Caco-2 (cell line): ENCODE measurements around the gene MSMP. TPM values are rescaled to one million over a fixed set of nuclear protein-coding genes. Genes with fewer than 3 reads are reported as not detected.
A peak's percentile ranks its signal among the peaks of the same experiment; 100 is the strongest.

Experiments
- BruUV-seq: library from RNA; stranded (reverse); fragments of 400-500 nt; replicated peaks from 2 replicates; lab custom pipeline; 2021; lab: Mats Ljungman, UMichigan
- CTCF ChIA-PET: fragments of 300-600 bp; sonication (Branson Sonifier 250); formaldehyde crosslinking; loops from one replicate; lab custom pipeline; 2022; ENCODE audit warnings: antibody characterized with exemption; lab: Charles Lee
- POLR2A ChIA-PET: fragments of 300-600 bp; sonication (Branson Sonifier 250); formaldehyde crosslinking; loops from one replicate; lab custom pipeline; 2022; ENCODE audit warnings: antibody characterized with exemption; lab: Charles Lee
- DNase-seq, 2 experiments: peaks; one replicate each; pipeline versions ENCODE4 v3.0.0 to v3.0.0-alpha.2; 2020 to 2022
- H3K27me3 ChIP-seq: replicated peaks from 2 replicates; pipeline ENCODE4 v1.6.0; 2011; ENCODE audit warnings: low read length; ENCODE audit not compliant: control insufficient read depth, insufficient read depth
- H3K36me3 ChIP-seq: 2 replicates; pipeline ENCODE4 v1.5.1; 2011; ENCODE audit warnings: low read length; ENCODE audit not compliant: control insufficient read depth, insufficient read depth
- H3K4me1 ChIP-seq: fragments of 250-450 bp; sonication (Bioruptor Pico); 2 replicates; pipeline ENCODE4 v1.5.1; 2020; ENCODE audit warnings: mild to moderate bottlenecking
- H3K4me3 ChIP-seq: 2 replicates; pipeline ENCODE4 v1.5.1; 2011; ENCODE audit warnings: low read depth, mild to moderate bottlenecking, control low read depth, low read length
- H3K9me3 ChIP-seq: fragments of 250-450 bp; sonication (Bioruptor Pico); 2 replicates; pipeline ENCODE4 v1.5.1; 2020; ENCODE audit warnings: mild to moderate bottlenecking, moderate library complexity
- H3K27ac Mint-ChIP-seq: one replicate; pipeline ENCODE4 v1.8.0; 2022; ENCODE audit warnings: mixed read lengths; ENCODE audit not compliant: unreplicated experiment
- H3K27me3 Mint-ChIP-seq: one replicate; pipeline ENCODE4 v1.8.0; 2022; ENCODE audit warnings: mixed read lengths; ENCODE audit not compliant: insufficient read depth, unreplicated experiment
- H3K36me3 Mint-ChIP-seq: one replicate; pipeline ENCODE4 v1.8.0; 2022; ENCODE audit warnings: mild to moderate bottlenecking, mixed read lengths; ENCODE audit not compliant: insufficient read depth, unreplicated experiment
- H3K4me1 Mint-ChIP-seq: one replicate; pipeline ENCODE4 v1.8.0; 2022; ENCODE audit warnings: low read depth, mixed read lengths; ENCODE audit not compliant: unreplicated experiment
- H3K4me3 Mint-ChIP-seq: one replicate; pipeline ENCODE4 v1.8.0; 2022; ENCODE audit warnings: mild to moderate bottlenecking, moderate library complexity, mixed read lengths; ENCODE audit not compliant: unreplicated experiment
- H3K9me3 Mint-ChIP-seq: one replicate; pipeline ENCODE4 v1.8.0; 2022; ENCODE audit warnings: mixed read lengths; ENCODE audit not compliant: unreplicated experiment
- CTCF ChIP-seq, 2 experiments: fragments of 200-600 bp in 1 of 2; IDR thresholded peaks; 1 replicate in 1 of 2; 2 replicates in 1 of 2; pipeline versions ENCODE4 v1.5.1 to v1.8.0; 2011 to 2022; ENCODE audit warnings: antibody characterized with exemption in 1 of 2, control low read depth in 1 of 2, inconsistent platforms in 1 of 2, low read depth in 1 of 2, low read length in 1 of 2, mild to moderate bottlenecking in 1 of 2, moderate library complexity in 1 of 2; ENCODE audit not compliant: insufficient read depth in 1 of 2, severe bottlenecking in 1 of 2, unreplicated experiment in 1 of 2
- intact Hi-C: fragments of 100-400 bp; cut with micrococcal nuclease; formaldehyde crosslinking; loops from one replicate; pipeline ENCODE4 v1.10.0; 2022; ENCODE audit not compliant: unreplicated experiment
- total RNA-seq: library from RNA; stranded (reverse); gene quantifications from 2 replicates; pipeline ENCODE4 v1.2.3, GENCODE V29; 2022

MSMP gene
- total RNA-seq, 1 experiment from 2014 or later = not detected

GRCh38 chr9:35711501-35712428 lies 42.3 kb downstream of the MSMP start:
- Histone ChIP-seq H3K9me3 (no peaks in the 10 kb centered on the region), H3K27me3 (no peaks in the 10 kb centered on the region), H3K4me1 (no peaks in the 10 kb centered on the region), H3K4me3 (no peak overlapping the region), H3K36me3 (peaks cover 6% of the 10 kb centered on the region)
- CTCF ChIA-PET = interaction anchor here (0.6 to 0.7 kb wide), 2 partner anchors 47 to 51 kb away, joined by 3 read pairs; no protein-coding TSS in a partner anchor
- DNase-seq = no peak
- H3K36me3 Mint-ChIP-seq = peaks cover 74% of the 10 kb centered on the region
- no peaks in the 10 kb centered on the region for H3K4me1 Mint-ChIP-seq
- no peaks in the 10 kb centered on the region for H3K27me3 Mint-ChIP-seq
- POLR2A ChIA-PET = interaction anchor here (1.1 kb wide), 1 partner anchor 16 kb away, joined by 3 read pairs; no protein-coding TSS in a partner anchor
- intact Hi-C loops = no loop called here
- H3K9me3 Mint-ChIP-seq = no peaks in the 10 kb centered on the region
- no TSS peak for BruUV-seq
- no peak overlapping the region for H3K4me3 Mint-ChIP-seq
- H3K27ac Mint-ChIP-seq = no peak overlapping the region
- no peak for TF ChIP-seq CTCF (IDR thresholded peaks at IDR 0.05; ENCODE audit: insufficient read depth in 1 of 2, low read depth in 1 of 2, low read length in 1 of 2, severe bottlenecking in 1 of 2, unreplicated experiment in 1 of 2)

DNA sequence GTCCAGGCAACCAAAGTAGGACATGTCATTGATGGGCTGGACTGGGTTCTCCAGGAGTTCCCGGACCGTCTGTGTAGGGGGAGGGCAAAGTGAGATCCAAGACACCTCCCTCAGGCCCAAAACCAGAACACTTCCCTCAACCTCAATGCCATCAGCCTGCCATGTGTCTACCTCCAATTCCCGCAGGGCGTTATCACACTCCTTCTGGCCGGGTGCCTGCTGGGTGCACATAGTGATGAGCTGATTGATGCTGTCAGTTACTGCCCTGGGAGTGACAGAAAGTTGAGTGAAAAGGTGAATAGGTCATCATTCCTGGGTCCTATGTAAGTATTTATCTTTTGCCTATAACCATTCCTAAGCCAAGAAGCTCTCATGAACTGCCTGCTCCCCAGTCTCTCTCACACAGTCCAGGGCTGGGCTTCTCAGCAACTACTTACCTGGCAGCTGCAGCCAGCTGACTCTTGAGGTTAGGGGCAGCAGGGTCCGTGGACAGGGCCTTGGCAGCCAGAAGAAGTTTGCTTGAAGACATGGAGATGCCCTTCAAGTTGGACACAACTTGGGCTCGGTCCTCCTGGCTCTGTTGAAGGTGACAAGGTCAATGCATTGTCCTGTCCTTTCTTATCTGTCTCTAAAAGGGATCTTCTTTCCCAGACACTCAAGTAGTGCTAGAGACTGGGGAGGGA lies 43.1 kb downstream of the MSMP start:
- ChIA-PET CTCF (interaction anchor here (1.3 kb wide), 1 partner anchor 46 kb away, joined by 3 read pairs; the partner anchor contains the start of gene ARHGEF39), POLR2A (interaction anchor here (1.1 kb wide), 1 partner anchor 17 kb away, joined by 3 read pairs; no protein-coding TSS in a partner anchor)
- TSS peak; percentile 32 for BruUV-seq
- intact Hi-C loops = no loop called here
- H3K9me3 Mint-ChIP-seq = no peaks in the 10 kb centered on the region
- H3K36me3 Mint-ChIP-seq = peaks cover 74% of the 10 kb centered on the region
- H3K27me3 Mint-ChIP-seq = no peaks in the 10 kb centered on the region
- Histone ChIP-seq H3K9me3 (no peaks in the 10 kb centered on the region), H3K4me1 (no peaks in the 10 kb centered on the region), H3K27me3 (no peaks in the 10 kb centered on the region), H3K4me3 (no peak overlapping the region), H3K36me3 (peaks cover 8% of the 10 kb centered on the region)
- H3K27ac Mint-ChIP-seq = no peak overlapping the region
- no peak for TF ChIP-seq CTCF (IDR thresholded peaks at IDR 0.05; ENCODE audit: insufficient read depth in 1 of 2, low read depth in 1 of 2, low read length in 1 of 2, severe bottlenecking in 1 of 2, unreplicated experiment in 1 of 2)
- no peak for DNase-seq
- H3K4me3 Mint-ChIP-seq = no peak overlapping the region
- H3K4me1 Mint-ChIP-seq = no peaks in the 10 kb centered on the region

DNA sequence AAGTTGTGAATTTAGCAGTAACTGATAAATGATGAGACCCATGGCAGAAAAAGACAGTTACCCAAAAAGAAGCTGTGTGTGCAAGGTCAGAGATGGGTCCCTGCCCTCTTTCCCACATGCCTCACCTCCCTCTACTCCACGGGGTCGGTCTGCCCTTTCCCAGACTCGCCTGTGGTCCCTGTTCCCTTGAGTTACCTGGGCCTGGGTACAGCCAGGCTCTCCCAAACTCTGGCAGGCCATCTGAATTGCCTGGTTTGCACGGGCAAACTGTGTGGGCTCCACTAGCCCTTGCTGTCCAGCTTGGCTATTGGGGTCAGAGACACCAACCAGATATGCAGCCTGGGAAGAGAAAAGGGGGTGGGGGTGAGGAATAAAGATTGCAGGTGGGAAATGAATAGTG lies 45.9 kb downstream of the MSMP start:
- intact Hi-C loops = no loop called here
- H3K4me1 Mint-ChIP-seq = no peaks in the 10 kb centered on the region
- POLR2A ChIA-PET = no interaction called here
- Histone ChIP-seq H3K4me1 (no peaks in the 10 kb centered on the region), H3K36me3 (peaks cover 11% of the 10 kb centered on the region), H3K4me3 (no peak overlapping the region), H3K27me3 (no peaks in the 10 kb centered on the region), H3K9me3 (no peaks in the 10 kb centered on the region)
- H3K27me3 Mint-ChIP-seq = no peaks in the 10 kb centered on the region
- peaks cover 71% of the 10 kb centered on the region for H3K36me3 Mint-ChIP-seq
- H3K4me3 Mint-ChIP-seq = no peak overlapping the region
- no peaks in the 10 kb centered on the region for H3K9me3 Mint-ChIP-seq
- no peak for TF ChIP-seq CTCF (IDR thresholded peaks at IDR 0.05; ENCODE audit: insufficient read depth in 1 of 2, low read depth in 1 of 2, low read length in 1 of 2, severe bottlenecking in 1 of 2, unreplicated experiment in 1 of 2)
- no TSS peak for BruUV-seq
- CTCF ChIA-PET = interaction anchor here (1.0 kb wide), 1 partner anchor 11 kb away, joined by 5 read pairs; no protein-coding TSS in a partner anchor
- no peak for DNase-seq
- no peak overlapping the region for H3K27ac Mint-ChIP-seq
